ENCODE results near the gene MAP1B. TPM values are rescaled to one million over a fixed set of nuclear protein-coding genes. Genes with fewer than 3 reads are reported as not detected.
A peak's percentile ranks its signal among the peaks of the same experiment; 100 is the strongest.

Gene MAP1B
- total and polyA plus RNA-seq, 9 of the 15 experiments (the other 6 are each of a cell fraction or from before 2014, with no cell fraction given), result 5.2 to 66.1 (median 17.3) TPM

- TF ChIP-seq ZNF592 (IDR thresholded peaks at IDR 0.05) (peak; percentile 93), ELF4 (CRISPR knock-in tag; IDR thresholded peaks at IDR 0.05) (peak; percentile 81), ZNF282 (CRISPR knock-in tag; IDR thresholded peaks at IDR 0.05) (no peak), HDAC1 (IDR thresholded peaks at IDR 0.05) (no peak), CBX5 (IDR thresholded peaks at IDR 0.05; ENCODE audit: borderline replicate concordance, low read depth) (no peak), CEBPG (CRISPR knock-in tag; IDR thresholded peaks at IDR 0.05) (no peak), CEBPG (tag; conservative IDR thresholded peaks at IDR 0.05 in 1 of 2, IDR thresholded peaks at IDR 0.05 in 1 of 2) (0 out of 4 replicates have a peak, but pooled peaks of 1 of the 2 experiments have one; percentile 15), RFX7 (CRISPR knock-in tag; IDR thresholded peaks at IDR 0.05) (no peak), NFE2 (IDR thresholded peaks at IDR 0.05; ENCODE audit: low read depth) (peak; percentile 89), CXXC5 (CRISPR knock-in tag; IDR thresholded peaks at IDR 0.05) (0 out of 2 replicates have a peak, but pooled peaks have one; percentile 15), STAT5A (IDR thresholded peaks at IDR 0.05; ENCODE audit: borderline replicate concordance, low read length) (peak; percentile 49; the same call in 1 of the 2 replicates), TAF1 (IDR thresholded peaks at IDR 0.05; ENCODE audit: control insufficient read depth, extremely low read depth, insufficient read depth, low read length, severe bottlenecking) (no peak), EP300 (IDR thresholded peaks at IDR 0.05; ENCODE audit: low read length) (peak; percentile 95), ZBTB11 (CRISPR knock-in tag; IDR thresholded peaks at IDR 0.05) (no peak; a peak in 1 of 6 replicates), FOXA1 (IDR thresholded peaks at IDR 0.05; ENCODE audit: borderline replicate concordance) (no peak), ELK1 (CRISPR knock-in tag; IDR thresholded peaks at IDR 0.05) (no peak), HMBOX1 (IDR thresholded peaks at IDR 0.05) (peak; percentile 78), SMAD1 (IDR thresholded peaks at IDR 0.05; ENCODE audit: low read depth, low read length, partially characterized antibody) (no peak), HDAC2 (IDR thresholded peaks at IDR 0.05) (0 out of 2 replicates have a peak, but pooled peaks have one; percentile 59), COPS2 (conservative IDR thresholded peaks at IDR 0.05) (no peak)
Observed at GRCh38 chr5:72234265-72234700, 127.0 kb downstream of the MAP1B start (continued).

Measured in K562 (cell line).